Neural progenitor cell (in vitro differentiated cells): ENCODE results near the gene TBC1D20.

ENCODE experiments used
- EZH2phosphoT487 ChIP-seq: fragments of 200-600 bp; sonication (generic); IDR thresholded peaks from 2 replicates; pipeline ENCODE4 v1.6.1; 2017; ENCODE audit warnings: antibody characterized with exemption
- TF ChIP-seq, protein P1 (sequence below): fragments of 200-600 bp; sonication (generic); IDR thresholded peaks from 2 replicates; pipeline ENCODE4 v1.5.1; 2017; ENCODE audit warnings: antibody characterized with exemption, mild to moderate bottlenecking

DNA sequence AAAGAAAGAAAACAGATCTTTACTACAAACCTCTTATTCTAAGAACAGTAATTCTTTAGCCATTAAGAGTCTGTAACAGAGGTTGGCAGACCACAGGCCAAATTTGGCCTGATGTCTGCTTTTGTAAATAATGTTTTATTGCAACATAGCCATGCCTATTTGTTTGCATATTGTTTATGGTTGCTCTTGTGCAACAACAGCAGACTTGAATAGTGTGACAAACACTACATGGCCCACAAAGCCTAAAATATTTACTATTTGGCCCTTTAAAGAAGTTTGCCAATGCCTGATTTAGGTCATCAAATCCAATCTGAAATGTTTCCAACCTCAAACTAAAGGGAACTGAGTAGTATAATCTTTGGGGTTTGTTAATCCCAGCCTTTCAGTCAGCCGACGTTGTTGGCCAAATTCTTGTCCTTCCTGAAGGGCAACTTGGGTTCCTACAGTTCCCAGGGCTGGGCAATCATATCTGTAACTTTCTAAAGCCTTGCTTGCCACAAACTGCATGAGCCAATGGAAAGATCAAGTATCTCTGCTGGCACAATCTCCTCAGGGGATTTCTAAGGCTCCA lies 33.9 kb upstream of the TBC1D20 start:
- TF ChIP-seq, protein P1, sequence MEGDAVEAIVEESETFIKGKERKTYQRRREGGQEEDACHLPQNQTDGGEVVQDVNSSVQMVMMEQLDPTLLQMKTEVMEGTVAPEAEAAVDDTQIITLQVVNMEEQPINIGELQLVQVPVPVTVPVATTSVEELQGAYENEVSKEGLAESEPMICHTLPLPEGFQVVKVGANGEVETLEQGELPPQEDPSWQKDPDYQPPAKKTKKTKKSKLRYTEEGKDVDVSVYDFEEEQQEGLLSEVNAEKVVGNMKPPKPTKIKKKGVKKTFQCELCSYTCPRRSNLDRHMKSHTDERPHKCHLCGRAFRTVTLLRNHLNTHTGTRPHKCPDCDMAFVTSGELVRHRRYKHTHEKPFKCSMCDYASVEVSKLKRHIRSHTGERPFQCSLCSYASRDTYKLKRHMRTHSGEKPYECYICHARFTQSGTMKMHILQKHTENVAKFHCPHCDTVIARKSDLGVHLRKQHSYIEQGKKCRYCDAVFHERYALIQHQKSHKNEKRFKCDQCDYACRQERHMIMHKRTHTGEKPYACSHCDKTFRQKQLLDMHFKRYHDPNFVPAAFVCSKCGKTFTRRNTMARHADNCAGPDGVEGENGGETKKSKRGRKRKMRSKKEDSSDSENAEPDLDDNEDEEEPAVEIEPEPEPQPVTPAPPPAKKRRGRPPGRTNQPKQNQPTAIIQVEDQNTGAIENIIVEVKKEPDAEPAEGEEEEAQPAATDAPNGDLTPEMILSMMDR, result no peak
- TF ChIP-seq EZH2phosphoT487, result no peak
